HEK293 (cell line): Measurements from ENCODE around the gene NOG.

Experiments
- ZBTB48 ChIP-seq: fragments of 450-650 bp; formaldehyde crosslinking; IDR thresholded peaks from 2 replicates; pipeline ENCODE4 v1.5.1; 2016; ENCODE audit warnings: missing biosample characterization, missing genetic modification characterization
- ZBTB7A ChIP-seq: fragments of 450-650 bp; formaldehyde crosslinking; IDR thresholded peaks from 2 replicates; pipeline ENCODE4 v1.5.1; 2016; ENCODE audit warnings: low read depth, missing biosample characterization, missing genetic modification characterization
- ZBTB8A ChIP-seq: fragments of 450-650 bp; formaldehyde crosslinking; IDR thresholded peaks from 2 replicates; pipeline ENCODE4 v1.5.1; 2016; ENCODE audit warnings: missing biosample characterization, missing genetic modification characterization
- ZNF174 ChIP-seq: fragments of 450-650 bp; formaldehyde crosslinking; IDR thresholded peaks from 2 replicates; pipeline ENCODE4 v1.5.0; 2017; ENCODE audit warnings: missing biosample characterization, mild to moderate bottlenecking, missing genetic modification characterization
- ZNF239 ChIP-seq: fragments of 450-650 bp; formaldehyde crosslinking; IDR thresholded peaks from 2 replicates; pipeline ENCODE4 v1.5.1; 2016; ENCODE audit warnings: missing biosample characterization, missing genetic modification characterization
- ZNF48 ChIP-seq: fragments of 450-650 bp; formaldehyde crosslinking; IDR thresholded peaks from 2 replicates; pipeline ENCODE4 v1.5.1; 2016; ENCODE audit warnings: missing biosample characterization, missing genetic modification characterization
- ZNF654 ChIP-seq: fragments of 450-650 bp; formaldehyde crosslinking; IDR thresholded peaks from 2 replicates; pipeline ENCODE4 v1.5.1; 2016; ENCODE audit warnings: low read depth, missing biosample characterization, missing genetic modification characterization
- ZNF777 ChIP-seq: fragments of 450-650 bp; formaldehyde crosslinking; IDR thresholded peaks from 2 replicates; pipeline ENCODE4 v1.5.1; 2017; ENCODE audit warnings: missing biosample characterization, missing genetic modification characterization, borderline replicate concordance
- ZNF792 ChIP-seq: fragments of 450-650 bp; formaldehyde crosslinking; IDR thresholded peaks from 2 replicates; pipeline ENCODE4 v1.5.1; 2016; ENCODE audit warnings: missing biosample characterization, missing genetic modification characterization
- ZSCAN23 ChIP-seq: fragments of 450-650 bp; formaldehyde crosslinking; IDR thresholded peaks from 2 replicates; pipeline ENCODE4 v1.5.1; 2016; ENCODE audit warnings: missing biosample characterization, missing genetic modification characterization
- TF ChIP-seq, protein P1 (sequence below): fragments of 450-650 bp; formaldehyde crosslinking; IDR thresholded peaks from 2 replicates; pipeline ENCODE4 v1.5.1; 2016; ENCODE audit warnings: missing biosample characterization, missing genetic modification characterization
- TF ChIP-seq, protein P2 (sequence below): fragments of 450-650 bp; formaldehyde crosslinking; conservative IDR thresholded peaks from 2 replicates; pipeline ENCODE4 v1.5.1; 2016; ENCODE audit warnings: low read depth, missing biosample characterization, missing genetic modification characterization
- TF ChIP-seq, protein P3 (sequence below): sonication (generic); formaldehyde crosslinking; IDR thresholded peaks from 2 replicates; pipeline ENCODE4 v1.8.1; 2022; ENCODE audit warnings: mild to moderate bottlenecking, moderate library complexity, missing genetic modification reagents
- TF ChIP-seq, protein P4 (sequence below): fragments of 450-650 bp; formaldehyde crosslinking; IDR thresholded peaks from 2 replicates; pipeline ENCODE4 v1.5.1; 2016; ENCODE audit warnings: missing biosample characterization, missing genetic modification characterization, borderline replicate concordance

DNA sequence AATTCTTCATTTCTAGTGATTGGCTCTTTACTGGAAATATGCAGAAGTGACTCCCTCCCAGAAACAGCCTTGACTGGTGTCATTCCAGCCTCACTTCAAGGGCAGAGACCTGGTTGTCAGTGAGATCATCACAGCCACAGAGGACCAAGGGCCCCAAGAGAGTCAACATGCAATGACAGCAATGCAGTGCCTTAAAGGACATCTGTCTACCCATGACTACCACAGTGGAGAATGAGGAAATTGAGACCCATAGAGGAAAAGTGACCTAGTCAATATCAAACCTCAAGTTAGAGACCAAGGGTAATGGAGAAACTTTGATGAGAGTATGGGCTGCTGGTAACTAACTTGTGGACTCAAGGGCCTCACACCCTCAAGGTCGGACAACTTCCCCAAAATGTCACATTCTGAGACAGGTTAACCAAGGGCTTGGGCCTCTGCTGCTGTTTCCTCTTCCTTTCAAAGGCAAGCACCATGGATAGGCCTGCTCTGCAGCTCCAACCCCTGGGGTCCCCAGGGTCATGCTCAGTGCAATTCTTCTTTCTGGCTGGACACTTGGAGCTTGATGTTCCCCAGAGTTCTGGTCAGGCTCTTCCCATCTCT, 11.3 kb downstream of the NOG start:
- TF ChIP-seq, protein P1, sequence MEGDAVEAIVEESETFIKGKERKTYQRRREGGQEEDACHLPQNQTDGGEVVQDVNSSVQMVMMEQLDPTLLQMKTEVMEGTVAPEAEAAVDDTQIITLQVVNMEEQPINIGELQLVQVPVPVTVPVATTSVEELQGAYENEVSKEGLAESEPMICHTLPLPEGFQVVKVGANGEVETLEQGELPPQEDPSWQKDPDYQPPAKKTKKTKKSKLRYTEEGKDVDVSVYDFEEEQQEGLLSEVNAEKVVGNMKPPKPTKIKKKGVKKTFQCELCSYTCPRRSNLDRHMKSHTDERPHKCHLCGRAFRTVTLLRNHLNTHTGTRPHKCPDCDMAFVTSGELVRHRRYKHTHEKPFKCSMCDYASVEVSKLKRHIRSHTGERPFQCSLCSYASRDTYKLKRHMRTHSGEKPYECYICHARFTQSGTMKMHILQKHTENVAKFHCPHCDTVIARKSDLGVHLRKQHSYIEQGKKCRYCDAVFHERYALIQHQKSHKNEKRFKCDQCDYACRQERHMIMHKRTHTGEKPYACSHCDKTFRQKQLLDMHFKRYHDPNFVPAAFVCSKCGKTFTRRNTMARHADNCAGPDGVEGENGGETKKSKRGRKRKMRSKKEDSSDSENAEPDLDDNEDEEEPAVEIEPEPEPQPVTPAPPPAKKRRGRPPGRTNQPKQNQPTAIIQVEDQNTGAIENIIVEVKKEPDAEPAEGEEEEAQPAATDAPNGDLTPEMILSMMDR = no peak
- TF ChIP-seq ZNF654 (tag by site-specific recombination) (no peak), ZNF792 (tag by site-specific recombination) (no peak), ZNF239 (tag by site-specific recombination) (no peak), ZNF48 (tag by site-specific recombination) (no peak), ZSCAN23 (no peak), ZNF777 (tag by site-specific recombination) (no peak), ZBTB7A (no peak), ZNF174 (no peak), ZBTB48 (tag by site-specific recombination) (no peak), ZBTB8A (tag by site-specific recombination) (no peak)
- TF ChIP-seq, protein P2, sequence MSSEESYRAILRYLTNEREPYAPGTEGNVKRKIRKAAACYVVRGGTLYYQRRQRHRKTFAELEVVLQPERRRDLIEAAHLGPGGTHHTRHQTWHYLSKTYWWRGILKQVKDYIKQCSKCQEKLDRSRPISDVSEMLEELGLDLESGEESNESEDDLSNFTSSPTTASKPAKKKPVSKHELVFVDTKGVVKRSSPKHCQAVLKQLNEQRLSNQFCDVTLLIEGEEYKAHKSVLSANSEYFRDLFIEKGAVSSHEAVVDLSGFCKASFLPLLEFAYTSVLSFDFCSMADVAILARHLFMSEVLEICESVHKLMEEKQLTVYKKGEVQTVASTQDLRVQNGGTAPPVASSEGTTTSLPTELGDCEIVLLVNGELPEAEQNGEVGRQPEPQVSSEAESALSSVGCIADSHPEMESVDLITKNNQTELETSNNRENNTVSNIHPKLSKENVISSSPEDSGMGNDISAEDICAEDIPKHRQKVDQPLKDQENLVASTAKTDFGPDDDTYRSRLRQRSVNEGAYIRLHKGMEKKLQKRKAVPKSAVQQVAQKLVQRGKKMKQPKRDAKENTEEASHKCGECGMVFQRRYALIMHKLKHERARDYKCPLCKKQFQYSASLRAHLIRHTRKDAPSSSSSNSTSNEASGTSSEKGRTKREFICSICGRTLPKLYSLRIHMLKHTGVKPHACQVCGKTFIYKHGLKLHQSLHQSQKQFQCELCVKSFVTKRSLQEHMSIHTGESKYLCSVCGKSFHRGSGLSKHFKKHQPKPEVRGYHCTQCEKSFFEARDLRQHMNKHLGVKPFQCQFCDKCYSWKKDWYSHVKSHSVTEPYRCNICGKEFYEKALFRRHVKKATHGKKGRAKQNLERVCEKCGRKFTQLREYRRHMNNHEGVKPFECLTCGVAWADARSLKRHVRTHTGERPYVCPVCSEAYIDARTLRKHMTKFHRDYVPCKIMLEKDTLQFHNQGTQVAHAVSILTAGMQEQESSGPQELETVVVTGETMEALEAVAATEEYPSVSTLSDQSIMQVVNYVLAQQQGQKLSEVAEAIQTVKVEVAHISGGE (tag by site-specific recombination) = no peak
- TF ChIP-seq, protein P3, sequence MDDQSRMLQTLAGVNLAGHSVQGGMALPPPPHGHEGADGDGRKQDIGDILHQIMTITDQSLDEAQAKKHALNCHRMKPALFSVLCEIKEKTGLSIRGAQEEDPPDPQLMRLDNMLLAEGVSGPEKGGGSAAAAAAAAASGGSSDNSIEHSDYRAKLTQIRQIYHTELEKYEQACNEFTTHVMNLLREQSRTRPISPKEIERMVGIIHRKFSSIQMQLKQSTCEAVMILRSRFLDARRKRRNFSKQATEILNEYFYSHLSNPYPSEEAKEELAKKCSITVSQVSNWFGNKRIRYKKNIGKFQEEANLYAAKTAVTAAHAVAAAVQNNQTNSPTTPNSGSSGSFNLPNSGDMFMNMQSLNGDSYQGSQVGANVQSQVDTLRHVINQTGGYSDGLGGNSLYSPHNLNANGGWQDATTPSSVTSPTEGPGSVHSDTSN = no peak
- TF ChIP-seq, protein P4, sequence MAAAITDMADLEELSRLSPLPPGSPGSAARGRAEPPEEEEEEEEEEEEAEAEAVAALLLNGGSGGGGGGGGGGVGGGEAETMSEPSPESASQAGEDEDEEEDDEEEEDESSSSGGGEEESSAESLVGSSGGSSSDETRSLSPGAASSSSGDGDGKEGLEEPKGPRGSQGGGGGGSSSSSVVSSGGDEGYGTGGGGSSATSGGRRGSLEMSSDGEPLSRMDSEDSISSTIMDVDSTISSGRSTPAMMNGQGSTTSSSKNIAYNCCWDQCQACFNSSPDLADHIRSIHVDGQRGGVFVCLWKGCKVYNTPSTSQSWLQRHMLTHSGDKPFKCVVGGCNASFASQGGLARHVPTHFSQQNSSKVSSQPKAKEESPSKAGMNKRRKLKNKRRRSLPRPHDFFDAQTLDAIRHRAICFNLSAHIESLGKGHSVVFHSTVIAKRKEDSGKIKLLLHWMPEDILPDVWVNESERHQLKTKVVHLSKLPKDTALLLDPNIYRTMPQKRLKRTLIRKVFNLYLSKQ (tag by site-specific recombination) = no peak
